K562 (cell line): ENCODE data around the gene KRT72. TPM values are rescaled to one million over a fixed set of nuclear protein-coding genes. Genes with fewer than 3 reads are reported as not detected.
A peak's percentile ranks its signal among the peaks of the same experiment; 100 is the strongest.

Experiments used
- ATAC-seq: fragments of 200-7000 bp; cut with Tn5 transposase; 3 replicates; pipeline ENCODE4 v1.9.1; 2020; ENCODE audit warnings: moderate library complexity
- BruUV-seq: library from RNA; stranded (reverse); fragments of 400-500 nt; replicated peaks from 2 replicates; lab custom pipeline; 2021; lab: Mats Ljungman, UMichigan
- CTCF ChIA-PET: fragments of 300-600 bp; formaldehyde crosslinking; extraction: SDS; loops from one replicate; lab custom pipeline; 2021; ENCODE audit warnings: low intra/inter-chr PET ratio; lab: Yijun Ruan, JAX
- POLR2A ChIA-PET: fragments of 300-600, 350-650 bp; sonication (Branson Sonifier 250); formaldehyde crosslinking; extraction: SDS; loops from one replicate; lab custom pipeline; 2021; ENCODE audit warnings: antibody characterized with exemption, inconsistent platforms; lab: Yijun Ruan, JAX
- DNase-seq, 4 experiments: peaks; one replicate each; pipeline versions ENCODE4 v3.0.0 to v3.0.0-alpha.2; 2011 to 2018; ENCODE audit warnings: low spot score in 3 of 4, mixed read lengths in 3 of 4; ENCODE audit errors: extremely low read depth in 1 of 4
- FAIRE-seq: peaks from 2 replicates; lab custom pipeline; 2011; peaks lifted over from hg19 to GRCh38; lab: Jason Lieb, UNC
- H2AFZ ChIP-seq: 2 replicates; pipeline ENCODE4 v1.6.0; 2011; ENCODE audit warnings: low read depth, low read length, control low read depth, inconsistent platforms
- H3K27ac ChIP-seq: fragments of 200-600 bp; 3 replicates; pipeline ENCODE4 v1.8.0; 2011; ENCODE audit warnings: low read depth, mild to moderate bottlenecking, control low read depth, inconsistent platforms, low read length, moderate library complexity, mixed read lengths; ENCODE audit errors: extremely low read depth
- H3K27me3 ChIP-seq, 2 experiments: fragments of 300-600 bp in 1 of 2; 2 replicates in 1 of 2; 3 replicates in 1 of 2; pipeline versions ENCODE4 v1.6.0 to v1.8.0; 2011; ENCODE audit warnings: inconsistent platforms in 2 of 2, low read length in 2 of 2, mild to moderate bottlenecking in 1 of 2, mixed read lengths in 1 of 2, moderate library complexity in 1 of 2; ENCODE audit not compliant: control insufficient read depth in 2 of 2, insufficient read depth in 2 of 2
- H3K36me3 ChIP-seq: fragments of 300-600 bp; 3 replicates; pipeline ENCODE4 v1.8.0; 2011; ENCODE audit warnings: mild to moderate bottlenecking, low read length, inconsistent platforms; ENCODE audit not compliant: control insufficient read depth, insufficient read depth
- H3K4me1 ChIP-seq, 2 experiments: fragments of 200-600 bp in 1 of 2; replicated peaks in 1 of 2; 2 replicates in 1 of 2; 3 replicates in 1 of 2; pipeline versions ENCODE4 v1.5.1 to v1.8.0; 2011; ENCODE audit warnings: inconsistent platforms in 2 of 2, low read length in 2 of 2, mild to moderate bottlenecking in 1 of 2, mixed read lengths in 1 of 2, moderate library complexity in 1 of 2; ENCODE audit not compliant: control insufficient read depth in 2 of 2, insufficient read depth in 2 of 2
- H3K4me2 ChIP-seq: 2 replicates; pipeline ENCODE4 v1.6.1; 2011; ENCODE audit warnings: low read length, control low read depth, inconsistent platforms, mixed read lengths; ENCODE audit not compliant: insufficient read depth
- H3K4me3 ChIP-seq: fragments of 200-600 bp; sonication (generic), shearing (Covaris generic); 2 replicates; pipeline ENCODE4 v1.5.1; 2016; ENCODE audit warnings: control low read depth, inconsistent platforms
- H3K79me2 ChIP-seq: fragments of 200-600 bp; 3 replicates; pipeline ENCODE4 v1.8.0; 2011; ENCODE audit warnings: low read length, inconsistent platforms; ENCODE audit not compliant: control insufficient read depth, insufficient read depth
- H3K9ac ChIP-seq, 2 experiments: 2 replicates each; pipeline versions ENCODE4 v1.6.0 to v1.6.1; 2011; ENCODE audit warnings: low read depth in 2 of 2, low read length in 2 of 2, control low read depth in 1 of 2, inconsistent platforms in 1 of 2, mild to moderate bottlenecking in 1 of 2, mixed read lengths in 1 of 2; ENCODE audit not compliant: insufficient read depth in 1 of 2
- H3K9me1 ChIP-seq: one replicate; pipeline ENCODE4 v1.6.0; 2011; ENCODE audit warnings: inconsistent platforms, mild to moderate bottlenecking, low read length, moderate library complexity; ENCODE audit not compliant: control insufficient read depth, insufficient read depth
- H3K9me3 ChIP-seq: replicated peaks from 2 replicates; pipeline ENCODE4 v1.5.1; 2011; ENCODE audit warnings: low read depth, low read length, inconsistent platforms; ENCODE audit not compliant: control insufficient read depth, insufficient read depth
- H4K20me1 ChIP-seq: replicated peaks from 2 replicates; pipeline ENCODE4 v1.6.1; 2011; ENCODE audit warnings: low read length, inconsistent platforms, mixed read lengths; ENCODE audit not compliant: control insufficient read depth, insufficient read depth
- CHD1 ChIP-seq: fragments of 200-600 bp; sonication (generic); IDR thresholded peaks from one replicate; pipeline ENCODE4 v1.6.1; 2012; ENCODE audit warnings: mild to moderate bottlenecking, moderate library complexity, low read length, inconsistent platforms
- DIDO1 ChIP-seq: fragments of 450-650 bp; IDR thresholded peaks from 2 replicates; pipeline ENCODE4 v1.6.1; 2016; ENCODE audit warnings: low read depth, missing biosample characterization, missing genetic modification characterization
- ETV6 ChIP-seq, 3 experiments: fragments of 150-350 bp in 1 of 3; sonication (generic) in 1 of 3; formaldehyde crosslinking in 1 of 3; IDR thresholded peaks; 2 replicates each; pipeline versions ENCODE4 v1.6.1 to v1.8.0; 2014 to 2022; ENCODE audit warnings: borderline replicate concordance in 2 of 3, low read depth in 2 of 3, antibody characterized with exemption in 1 of 3, low read length in 1 of 3, mild to moderate bottlenecking in 1 of 3, missing genetic modification reagents in 1 of 3
- RNF2 ChIP-seq: sonication (generic); IDR thresholded peaks from 2 replicates; pipeline ENCODE4 v1.6.1; 2016
- TRIM28 ChIP-seq: fragments of 450-650 bp; IDR thresholded peaks from 2 replicates; pipeline ENCODE4 v1.6.1; 2017
- WGBS: fragments of 100-300 bp; shearing (Covaris generic); methylation state at CpG from one replicate; pipeline ENCODE4 v1.1.6; 2016; ENCODE audit warnings: low coverage, mixed read lengths; ENCODE audit not compliant: insufficient coverage; ENCODE audit errors: missing lambda C conversion rate; 5-methylcytosine and 5-hydroxymethylcytosine counted together
- in situ Hi-C: fragments of 300-500 bp; cut with MboI; formaldehyde crosslinking; loops from 4 replicates; pipeline ENCODE4 v1.15.0; 2018; ENCODE audit warnings: inconsistent platforms, mixed read lengths
- intact Hi-C: fragments of 100-400 bp; cut with micrococcal nuclease; formaldehyde crosslinking; loops from 2 replicates; pipeline ENCODE4 v1.14.2; 2022
- polyA plus RNA-seq, 8 experiments: library from polyadenylated mRNA; depleted of rRNA in 4 of 8; stranded (reverse) in 5 of 8; unstranded in 3 of 8; fragments of >200 nt; fragmentation: Nextera tagmentation in 2 of 8; fragmentation: Illumina TruSeq in 1 of 8; extraction: Ambion mirVana in 2 of 8; extraction: Trizol in 1 of 8; gene quantifications; 2 replicates each; pipeline versions ENCODE4 v1.2.1 to v1.2.3, GENCODE V29; 2011 to 2014; ENCODE audit warnings: inconsistent platforms in 1 of 8, missing spikeins in 1 of 8
- total RNA-seq, 7 experiments: library from RNA; depleted of rRNA in 6 of 7; stranded (reverse); fragments of >200 nt in 6 of 7; fragmentation: Illumina TruSeq in 2 of 7; extraction: Trizol in 2 of 7; gene quantifications; 2 replicates each; pipeline versions ENCODE4 v1.2.1 to v1.2.3, GENCODE V29; 2011 to 2021; ENCODE audit warnings: low replicate concordance in 1 of 7

The KRT72 gene
- total and polyA plus RNA-seq, 9 of the 15 experiments (the other 6 are each of a cell fraction or from before 2014, with no cell fraction given) = not detected

DNA sequence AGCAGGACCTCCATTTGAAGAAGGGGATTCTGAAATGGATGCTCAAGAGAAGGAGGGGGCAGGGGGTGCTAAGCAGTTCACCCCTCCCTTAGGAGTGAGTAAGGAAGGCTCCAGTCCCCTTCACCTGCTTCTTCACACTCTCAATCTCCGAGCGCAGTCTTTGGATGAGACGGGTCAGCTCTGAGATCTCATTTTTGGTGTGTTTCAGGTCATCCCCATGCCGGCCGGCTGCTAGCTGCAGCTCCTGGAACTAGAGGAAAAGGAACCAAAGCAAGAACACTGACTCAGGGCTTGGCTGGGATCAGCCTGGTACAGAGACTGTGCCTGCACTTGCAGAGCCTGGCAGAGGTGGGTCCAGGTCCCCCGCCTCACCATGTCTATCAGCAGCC lies 9.8 kb upstream of the KRT72 start (continued):
- no peak for TF ChIP-seq CHD1
- TF ChIP-seq, all 486 proteins: peak for 0

GRCh38 chr12:52608826-52609630 lies 7.8 kb upstream of the KRT72 start:
- intact Hi-C loops (no loop called here), in situ Hi-C loops (no loop called here)
- no TSS peak for BruUV-seq
- Histone ChIP-seq H3K9ac (0 out of 4 replicates have a peak overlapping the region, but pooled peaks of 1 of the 2 experiments have one; percentile 8), H3K9me3 (no peaks in the 10 kb centered on the region), H3K36me3 (no peaks in the 10 kb centered on the region), H3K9me1 (no peaks in the 10 kb centered on the region), H2AFZ (no peak overlapping the region), H3K27me3 (peaks cover 0 to 15% of the 10 kb centered on the region in 2 experiments; a peak in 2 of 5 replicates), H3K4me1 (peaks cover 6 to 7% of the 10 kb centered on the region in 2 experiments; a peak in 4 of 5 replicates), H4K20me1 (0 out of 2 replicates have a peak, but pooled peaks cover 2% of the 10 kb centered on the region), H3K4me3 (no peak overlapping the region), H3K79me2 (no peaks in the 10 kb centered on the region), H3K4me2 (no peak overlapping the region), H3K27ac (no peak overlapping the region)
- POLR2A ChIA-PET = interaction anchor here (0.9 to 1.4 kb wide), 4 partner anchors 9 to 25 kb away, joined by 3 to 5 read pairs (median 4); no protein-coding TSS in a partner anchor
- no peak for DNase-seq
- no peak for FAIRE-seq
- WGBS = 7% methylated on average over 8 of the region's 8 CpGs
- CTCF ChIA-PET = interaction anchor here (0.6 kb wide), 1 partner anchor 275 kb away, joined by 3 read pairs; no protein-coding TSS in a partner anchor
- ATAC-seq = no peak
- TF ChIP-seq RNF2 (no peak), ETV6 (IDR thresholded peaks at IDR 0.05; ENCODE audit: borderline replicate concordance in 1 of 2, low read depth in 2 of 2, low read length in 1 of 2) (no peak), ETV6 (CRISPR knock-in tag; IDR thresholded peaks at IDR 0.05; ENCODE audit: borderline replicate concordance) (no peak), DIDO1 (tag) (no peak), TRIM28 (no peak)
